K562 (cell line): ENCODE results near the gene HS6ST1.
"Not testable (repeated sequence)": the region's sequence is repeated elsewhere in the genome, so short reads cannot be mapped to it uniquely, and the experiment has no call there.

Experiments used
- BRCA1 ChIP-seq, 2 experiments: fragments of 450-650 bp in 1 of 2; sonication (generic) in 1 of 2; formaldehyde crosslinking in 1 of 2; IDR thresholded peaks; 2 replicates each; pipeline versions ENCODE4 v1.5.0 to v1.6.1; 2017 to 2020; ENCODE audit warnings: mild to moderate bottlenecking in 1 of 2, missing genetic modification reagents in 1 of 2
- KDM2B ChIP-seq: fragments of 250-450 bp; sonication (Bioruptor Pico); IDR thresholded peaks from 2 replicates; pipeline ENCODE4 v1.8.0; 2021; ENCODE audit warnings: mild to moderate bottlenecking, moderate library complexity
- REST ChIP-seq, 2 experiments: fragments of 450-650 bp; formaldehyde crosslinking in 1 of 2; IDR thresholded peaks; 2 replicates each; pipeline versions ENCODE4 v1.4.0 to v1.6.1; 2014 to 2020; ENCODE audit warnings: mild to moderate bottlenecking in 2 of 2, borderline replicate concordance in 1 of 2, low read depth in 1 of 2
- RNF2 ChIP-seq: sonication (generic); IDR thresholded peaks from 2 replicates; pipeline ENCODE4 v1.6.1; 2016
- SMARCB1 ChIP-seq: IDR thresholded peaks from 2 replicates; pipeline ENCODE4 v1.6.1; 2011; ENCODE audit warnings: improper control_type of control experiment, low read depth; ENCODE audit not compliant: insufficient read length
- SPI1 ChIP-seq: IDR thresholded peaks from 2 replicates; pipeline ENCODE4 v1.6.1; 2011; ENCODE audit warnings: low read depth, low read length, control low read depth, borderline replicate concordance
- ZMIZ1 ChIP-seq, 2 experiments: fragments of 150-350 bp in 1 of 2; IDR thresholded peaks; 2 replicates each; pipeline ENCODE4 v1.6.1; 2012 to 2016; ENCODE audit warnings: low read depth in 2 of 2, low read length in 2 of 2, mild to moderate bottlenecking in 1 of 2, moderate library complexity in 1 of 2

- not testable (repeated sequence) for TF ChIP-seq KDM2B (CRISPR knock-in tag); SMARCB1; BRCA1 (IDR thresholded peaks at IDR 0.05); BRCA1 (CRISPR knock-in tag; IDR thresholded peaks at IDR 0.05); SPI1; RNF2; ZMIZ1 (IDR thresholded peaks at IDR 0.05; ENCODE audit: low read depth in 2 of 2, low read length in 2 of 2); REST (IDR thresholded peaks at IDR 0.05; ENCODE audit: borderline replicate concordance); REST (CRISPR knock-in tag; IDR thresholded peaks at IDR 0.05; ENCODE audit: low read depth)
Measured at GRCh38 chr2:128268611-128269010, 50.1 kb downstream of the HS6ST1 start.
